HG03460 (cell line): ENCODE data around the gene SNX8.

Source experiments
- ATAC-seq: cut with Tn5 transposase; IDR thresholded peaks from one replicate; pipeline ENCODE4 v1.9.1; 2021; ENCODE audit not compliant: unreplicated experiment

The SNX8 gene

DNA sequence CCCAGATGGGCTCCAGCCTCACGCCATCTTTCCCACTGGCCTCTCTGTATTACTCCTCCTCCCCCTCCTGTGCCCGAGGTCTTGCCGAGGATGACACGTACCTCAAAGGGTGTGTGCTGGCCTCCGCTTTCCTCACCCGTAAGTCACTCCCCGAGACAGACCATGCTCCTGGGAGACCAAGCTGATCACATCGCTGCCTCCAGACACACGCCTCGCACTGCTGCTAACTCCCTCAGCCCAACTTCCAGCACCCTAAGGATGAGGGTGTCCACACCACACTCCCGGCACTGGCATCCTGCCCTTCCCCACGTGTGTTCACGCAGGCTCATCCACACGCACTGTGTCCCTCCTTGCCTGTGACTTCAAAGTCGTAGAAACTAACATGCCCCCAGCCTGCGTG, 105.5 kb downstream of the SNX8 start:
- ATAC-seq: no peak

DNA sequence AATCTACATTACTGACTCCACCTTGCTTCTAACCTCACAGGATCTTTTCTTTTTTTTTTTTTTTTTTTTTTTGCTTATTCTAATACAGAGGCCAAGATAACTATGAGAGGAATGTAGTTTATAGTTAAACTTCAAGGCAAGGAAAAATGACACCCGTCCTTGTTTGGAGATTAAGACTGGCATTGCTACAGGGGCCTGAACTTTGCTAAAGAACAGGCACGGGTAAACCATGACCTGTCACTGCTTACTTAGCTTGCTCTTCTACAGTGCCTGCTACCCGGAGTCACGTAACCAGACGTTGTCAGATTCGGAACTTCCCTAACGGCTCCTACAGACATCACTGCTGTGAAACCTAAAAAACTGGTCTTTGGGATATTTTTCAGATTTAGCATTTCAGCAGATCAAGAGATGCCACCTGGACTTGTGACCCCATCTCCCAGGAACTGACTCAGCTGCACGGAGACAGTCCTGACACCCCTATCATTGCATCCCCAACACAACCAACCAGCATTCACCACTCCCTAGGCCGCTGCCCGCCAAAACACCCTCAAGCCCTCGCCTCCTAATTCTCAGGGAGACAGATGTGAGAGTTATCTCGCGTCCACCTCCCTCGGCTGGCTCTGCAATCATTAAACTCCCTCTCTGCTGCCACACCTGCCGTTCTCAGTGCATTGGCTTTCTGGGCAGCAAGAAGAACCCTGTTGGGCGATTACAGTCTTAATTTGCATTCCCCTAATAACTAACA, 109.0 kb downstream of the SNX8 start:
- no peak for ATAC-seq

DNA sequence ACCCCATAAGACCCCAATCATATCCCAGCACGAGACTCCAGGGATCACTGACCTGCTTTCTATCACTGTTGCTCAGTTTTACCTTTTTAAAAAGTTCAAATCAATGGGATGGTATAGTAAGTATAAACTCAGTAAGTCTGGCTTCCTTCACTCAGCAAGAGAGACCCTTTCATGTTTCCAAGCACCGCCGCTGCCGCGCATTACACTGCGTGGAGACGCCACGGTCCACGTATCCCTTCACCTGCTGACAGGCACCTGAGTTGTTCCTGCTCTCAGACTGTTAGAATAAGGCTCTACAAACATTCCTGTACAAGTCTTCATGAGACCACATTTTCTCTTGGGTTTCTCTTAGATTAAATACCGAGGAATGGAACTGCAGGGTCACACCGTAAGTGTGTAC, 109.8 kb downstream of the SNX8 start:
- ATAC-seq: no peak

DNA sequence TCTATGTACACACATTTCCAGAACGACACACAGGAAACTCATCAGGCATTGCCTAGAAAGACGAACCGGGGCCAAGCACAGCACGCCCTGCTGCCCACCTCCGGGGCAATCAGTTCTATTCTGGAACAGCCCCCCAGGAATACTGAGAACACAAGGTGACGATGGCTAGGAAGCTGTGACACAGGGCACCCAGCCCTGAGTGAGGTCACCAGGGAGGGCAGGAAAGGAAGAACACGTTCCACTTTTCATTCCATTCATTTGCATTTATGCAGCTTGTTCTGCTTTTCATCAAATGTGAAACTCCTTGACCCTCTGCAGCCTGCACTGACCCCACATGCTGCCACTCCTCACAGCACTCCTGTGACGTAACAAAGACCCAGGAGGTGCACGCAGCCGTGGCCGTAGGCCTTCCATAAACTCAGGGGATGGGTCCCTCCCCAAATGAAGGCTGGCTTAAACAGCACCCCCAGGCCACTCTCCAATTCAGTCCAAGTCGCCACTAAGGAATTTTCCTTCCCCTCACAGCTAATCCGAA, 110.4 kb downstream of the SNX8 start:
- no peak for ATAC-seq

DNA sequence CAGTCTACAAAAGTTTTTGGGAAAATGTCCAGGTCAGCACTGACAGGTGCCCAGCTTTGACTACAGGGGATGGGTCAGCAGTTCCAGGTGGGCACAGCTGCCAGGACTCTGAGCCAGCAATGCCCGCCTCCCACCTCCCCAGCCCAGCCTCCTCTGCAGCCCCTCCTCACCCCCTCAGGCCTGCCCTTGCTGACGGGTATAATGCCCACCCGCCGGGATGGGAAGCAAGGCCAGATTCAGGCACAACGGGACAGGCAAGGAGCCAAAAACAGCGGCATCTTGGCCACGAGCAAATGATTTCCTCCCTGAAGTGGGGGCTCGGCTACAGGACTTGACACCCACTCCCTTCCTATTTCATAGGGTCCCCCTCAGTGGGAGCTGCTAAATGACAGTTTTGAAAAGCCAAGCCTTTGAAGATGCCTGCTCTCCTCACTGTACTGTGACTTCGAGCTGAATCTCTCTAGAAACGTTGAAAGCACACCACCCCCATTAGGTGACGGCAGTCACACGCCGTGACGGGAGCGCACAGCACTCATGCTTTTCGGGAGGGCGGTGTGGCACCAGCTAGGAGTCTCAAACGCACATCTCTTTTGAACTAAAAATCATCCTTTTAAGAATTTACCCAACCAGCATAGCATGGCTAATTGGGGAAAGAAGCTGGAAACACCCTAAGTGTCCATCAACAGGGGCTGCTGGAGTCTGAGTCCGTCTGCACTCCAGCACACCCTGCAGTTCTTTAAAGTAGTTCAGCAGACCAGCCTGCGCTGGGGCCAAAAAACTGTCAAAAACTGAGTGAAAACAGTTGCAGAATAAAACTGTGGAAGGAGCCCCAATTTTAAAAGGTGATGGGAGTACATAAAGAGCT, 111.1 kb downstream of the SNX8 start:
- ATAC-seq: no peak

DNA sequence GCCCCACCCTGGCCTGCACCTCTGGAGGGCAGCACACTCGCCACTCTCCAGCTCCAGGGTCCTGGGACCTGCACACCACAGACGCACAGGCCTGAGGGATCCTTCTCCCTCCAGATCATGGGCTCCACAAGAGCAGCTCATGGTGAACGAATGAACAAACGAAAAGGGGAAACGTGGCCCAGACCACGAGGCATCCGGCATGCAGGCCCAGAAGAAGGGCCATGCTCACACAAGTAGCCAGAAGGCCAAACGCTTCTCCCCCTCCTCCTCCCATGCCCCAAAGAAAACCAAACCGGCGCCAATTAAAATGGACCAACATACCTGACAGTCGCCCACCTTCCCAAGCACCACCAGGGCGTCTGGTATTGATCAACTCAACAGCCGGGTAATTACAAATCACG, 111.9 kb downstream of the SNX8 start:
- no peak for ATAC-seq
